DOHH2 (cell line): ENCODE data around the gene PAGR1.
"Not testable (repeated sequence)": the region's sequence is repeated elsewhere in the genome, so short reads cannot be mapped to it uniquely, and the experiment has no call there.

Experiments used
- EZH2phosphoT487 ChIP-seq: fragments of 200-600 bp; sonication (generic); IDR thresholded peaks from 2 replicates; pipeline ENCODE4 v1.6.1; 2017; ENCODE audit warnings: borderline replicate concordance, mild to moderate bottlenecking, antibody characterized with exemption, low read length, moderate library complexity, mixed read lengths
- TF ChIP-seq, protein P1 (sequence below): fragments of 200-600 bp; sonication (generic); IDR thresholded peaks from one replicate; pipeline ENCODE4 v1.5.1; 2014; ENCODE audit warnings: antibody characterized with exemption, mild to moderate bottlenecking, low read depth, low read length; ENCODE audit not compliant: poor library complexity, severe bottlenecking

DNA sequence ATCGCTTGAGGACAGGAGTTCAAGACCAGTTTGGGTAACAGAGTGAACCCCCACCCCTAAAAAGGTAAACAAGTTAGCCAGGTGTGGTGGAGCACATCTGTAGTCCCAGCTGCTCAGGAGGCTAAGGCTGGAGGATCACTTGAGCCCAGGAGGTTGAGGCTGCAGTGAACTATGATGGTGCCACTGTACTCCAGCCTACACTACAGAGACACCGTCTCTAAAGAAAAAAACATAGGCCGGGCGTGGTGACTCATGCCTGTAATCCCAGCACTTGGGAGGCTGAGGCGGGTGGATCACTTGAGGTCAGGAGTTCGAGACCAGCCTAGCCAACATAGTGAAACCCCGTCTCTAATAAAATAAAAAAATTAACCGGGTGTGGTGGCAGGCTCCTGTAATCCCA lies 53.1 kb downstream of the PAGR1 start:
- TF ChIP-seq, protein P1, sequence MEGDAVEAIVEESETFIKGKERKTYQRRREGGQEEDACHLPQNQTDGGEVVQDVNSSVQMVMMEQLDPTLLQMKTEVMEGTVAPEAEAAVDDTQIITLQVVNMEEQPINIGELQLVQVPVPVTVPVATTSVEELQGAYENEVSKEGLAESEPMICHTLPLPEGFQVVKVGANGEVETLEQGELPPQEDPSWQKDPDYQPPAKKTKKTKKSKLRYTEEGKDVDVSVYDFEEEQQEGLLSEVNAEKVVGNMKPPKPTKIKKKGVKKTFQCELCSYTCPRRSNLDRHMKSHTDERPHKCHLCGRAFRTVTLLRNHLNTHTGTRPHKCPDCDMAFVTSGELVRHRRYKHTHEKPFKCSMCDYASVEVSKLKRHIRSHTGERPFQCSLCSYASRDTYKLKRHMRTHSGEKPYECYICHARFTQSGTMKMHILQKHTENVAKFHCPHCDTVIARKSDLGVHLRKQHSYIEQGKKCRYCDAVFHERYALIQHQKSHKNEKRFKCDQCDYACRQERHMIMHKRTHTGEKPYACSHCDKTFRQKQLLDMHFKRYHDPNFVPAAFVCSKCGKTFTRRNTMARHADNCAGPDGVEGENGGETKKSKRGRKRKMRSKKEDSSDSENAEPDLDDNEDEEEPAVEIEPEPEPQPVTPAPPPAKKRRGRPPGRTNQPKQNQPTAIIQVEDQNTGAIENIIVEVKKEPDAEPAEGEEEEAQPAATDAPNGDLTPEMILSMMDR: not testable (repeated sequence)
- not testable (repeated sequence) for TF ChIP-seq EZH2phosphoT487
